H9 (cell line): ENCODE results near the gene PLEKHG7. TPM values are rescaled to one million over a fixed set of nuclear protein-coding genes. Genes with fewer than 3 reads are reported as not detected.

Source experiments
- DNase-seq: peaks from one replicate; pipeline ENCODE4 v3.0.0-alpha.2; 2017
- H2AFZ ChIP-seq: one replicate; pipeline ENCODE4 v1.6.1; 2013; ENCODE audit warnings: mild to moderate bottlenecking, low read length, control low read depth, moderate library complexity
- H2AK5ac ChIP-seq: 2 replicates; pipeline ENCODE4 v1.6.1; 2013; ENCODE audit warnings: low read length, control low read depth, mixed read lengths; ENCODE audit not compliant: insufficient read length
- H2BK120ac ChIP-seq: one replicate; pipeline ENCODE4 v1.6.1; 2013; ENCODE audit warnings: low read depth, mild to moderate bottlenecking, low read length, control low read depth, inconsistent platforms; ENCODE audit not compliant: poor library complexity, severe bottlenecking
- H2BK12ac ChIP-seq: 2 replicates; pipeline ENCODE4 v1.6.1; 2013; ENCODE audit warnings: low read length, control low read depth, mixed read lengths, low read depth; ENCODE audit not compliant: insufficient read length
- H2BK15ac ChIP-seq: 2 replicates; pipeline ENCODE4 v1.6.1; 2013; ENCODE audit warnings: low read depth, low read length, control low read depth
- H2BK20ac ChIP-seq: one replicate; pipeline ENCODE4 v1.6.1; 2013; ENCODE audit warnings: low read depth, mild to moderate bottlenecking, low read length, control low read depth, inconsistent platforms; ENCODE audit not compliant: poor library complexity, severe bottlenecking
- H2BK5ac ChIP-seq: 2 replicates; pipeline ENCODE4 v1.6.1; 2013; ENCODE audit warnings: low read length, control low read depth, mixed read lengths; ENCODE audit not compliant: insufficient read length
- H3K14ac ChIP-seq: 2 replicates; pipeline ENCODE4 v1.6.1; 2013; ENCODE audit warnings: low read length, control low read depth; ENCODE audit not compliant: insufficient read depth
- H3K18ac ChIP-seq: 2 replicates; pipeline ENCODE4 v1.6.1; 2013; ENCODE audit warnings: low read depth, mild to moderate bottlenecking, mixed read lengths, low read length, control low read depth; ENCODE audit not compliant: insufficient read length
- H3K23ac ChIP-seq: 2 replicates; pipeline ENCODE4 v1.6.1; 2013; ENCODE audit warnings: low read length, control low read depth, mixed read lengths, low read depth; ENCODE audit not compliant: insufficient read length
- H3K23me2 ChIP-seq: 2 replicates; pipeline ENCODE4 v1.6.1; 2013; ENCODE audit warnings: low read depth, mild to moderate bottlenecking, mixed read lengths, low read length, control low read depth; ENCODE audit not compliant: insufficient read length, poor library complexity, severe bottlenecking
- H3K27ac ChIP-seq: 2 replicates; pipeline ENCODE4 v1.5.1; 2013; ENCODE audit warnings: low read length, control low read depth, mixed read lengths, low read depth; ENCODE audit not compliant: insufficient read length
- H3K27me3 ChIP-seq: 2 replicates; pipeline ENCODE4 v1.6.1; 2013; ENCODE audit warnings: low read length, control low read depth, inconsistent platforms; ENCODE audit not compliant: insufficient read depth
- H3K4ac ChIP-seq: 2 replicates; pipeline ENCODE4 v1.6.1; 2013; ENCODE audit warnings: low read depth, mild to moderate bottlenecking, control low read depth, inconsistent platforms, low read length, moderate library complexity
- H3K4me1 ChIP-seq: 2 replicates; pipeline ENCODE4 v1.6.1; 2013; ENCODE audit warnings: low read length, control low read depth, inconsistent platforms; ENCODE audit not compliant: insufficient read depth
- H3K4me2 ChIP-seq: 2 replicates; pipeline ENCODE4 v1.6.1; 2013; ENCODE audit warnings: low read length, control low read depth, mixed read lengths; ENCODE audit not compliant: insufficient read length, insufficient read depth
- H3K56ac ChIP-seq: 2 replicates; pipeline ENCODE4 v1.6.1; 2013; ENCODE audit warnings: low read depth, mild to moderate bottlenecking, mixed read lengths, low read length, control low read depth; ENCODE audit not compliant: insufficient read length
- H3K79me1 ChIP-seq: 2 replicates; pipeline ENCODE4 v1.6.1; 2013; ENCODE audit warnings: low read depth, mild to moderate bottlenecking, moderate library complexity, low read length, control low read depth, inconsistent platforms; ENCODE audit not compliant: insufficient read depth, poor library complexity, severe bottlenecking
- H3K79me2 ChIP-seq: 2 replicates; pipeline ENCODE4 v1.6.1; 2013; ENCODE audit warnings: low read length, control low read depth, inconsistent platforms; ENCODE audit not compliant: insufficient read depth
- H3K9ac ChIP-seq: 2 replicates; pipeline ENCODE4 v1.6.1; 2013; ENCODE audit warnings: low read length, control low read depth, mixed read lengths; ENCODE audit not compliant: insufficient read length; ENCODE audit errors: extremely low read depth
- H3K9me3 ChIP-seq: one replicate; pipeline ENCODE4 v1.6.1; 2013; ENCODE audit warnings: low read depth, low read length, inconsistent platforms; ENCODE audit not compliant: control insufficient read depth
- H3T11ph ChIP-seq: one replicate; pipeline ENCODE4 v1.6.1; 2013; ENCODE audit warnings: mild to moderate bottlenecking, low read length, control low read depth, inconsistent platforms
- H4K20me1 ChIP-seq: one replicate; pipeline ENCODE4 v1.6.1; 2013; ENCODE audit not compliant: control insufficient read depth, insufficient read length, insufficient read depth
- H4K5ac ChIP-seq: 2 replicates; pipeline ENCODE4 v1.6.1; 2013; ENCODE audit warnings: low read depth, mild to moderate bottlenecking, mixed read lengths, low read length, control low read depth; ENCODE audit not compliant: insufficient read length
- H4K8ac ChIP-seq: replicated peaks from 2 replicates; pipeline ENCODE4 v1.6.1; 2013; ENCODE audit warnings: low read length, control low read depth, mixed read lengths, low read depth; ENCODE audit not compliant: insufficient read length
- H4K91ac ChIP-seq: 2 replicates; pipeline ENCODE4 v1.6.1; 2013; ENCODE audit warnings: low read depth, mild to moderate bottlenecking, moderate library complexity, mixed read lengths, low read length, control low read depth; ENCODE audit not compliant: insufficient read length
- H3K27ac Mint-ChIP-seq, 3 experiments: 2 replicates in 2 of 3; 3 replicates in 1 of 3; pipeline ENCODE4 v1.8.0; 2020 to 2021; ENCODE audit warnings: mixed read lengths in 3 of 3, mild to moderate bottlenecking in 1 of 3, moderate library complexity in 1 of 3
- H3K27me3 Mint-ChIP-seq: 2 replicates; pipeline ENCODE4 v1.8.0; 2021; ENCODE audit warnings: low read depth, mild to moderate bottlenecking, moderate library complexity, mixed read lengths
- H3K36me3 Mint-ChIP-seq, 3 experiments: 2 replicates in 2 of 3; 3 replicates in 1 of 3; pipeline ENCODE4 v1.8.0; 2020 to 2021; ENCODE audit warnings: low read depth in 3 of 3, mixed read lengths in 3 of 3; ENCODE audit not compliant: insufficient read depth in 1 of 3
- H3K4me1 Mint-ChIP-seq, 2 experiments: 2 replicates each; pipeline ENCODE4 v1.8.0; 2020; ENCODE audit warnings: mixed read lengths in 2 of 2
- H3K4me3 Mint-ChIP-seq, 2 experiments: 2 replicates in 1 of 2; 3 replicates in 1 of 2; pipeline ENCODE4 v1.8.0; 2020 to 2021; ENCODE audit warnings: mild to moderate bottlenecking in 2 of 2, mixed read lengths in 2 of 2, moderate library complexity in 1 of 2
- H3K9me3 Mint-ChIP-seq, 2 experiments: 2 replicates in 1 of 2; 3 replicates in 1 of 2; pipeline ENCODE4 v1.8.0; 2020; ENCODE audit warnings: mild to moderate bottlenecking in 2 of 2, mixed read lengths in 2 of 2, moderate library complexity in 1 of 2
- CTCF ChIP-seq: fragments of 200-600 bp; sonication (generic); conservative IDR thresholded peaks from 3 replicates; pipeline ENCODE4 v1.8.0; 2021; ENCODE audit warnings: antibody characterized with exemption, mild to moderate bottlenecking
- WGBS: extraction: QIAGEN DNeasy Blood & Tissue Kit; methylation state at CpG from one replicate; pipeline ENCODE4 v1.1.7; 2013; ENCODE audit warnings: missing lambda C conversion rate, low lambda C conversion rate, mixed read lengths; ENCODE audit not compliant: insufficient read length; ENCODE audit errors: extremely low coverage; 5-methylcytosine and 5-hydroxymethylcytosine counted together
- total RNA-seq: library from RNA; stranded (reverse); gene quantifications from 2 replicates; pipeline ENCODE4 v1.2.1, GENCODE V29; 2021

PLEKHG7 gene
- total RNA-seq, 1 experiment from 2014 or later = not detected

DNA sequence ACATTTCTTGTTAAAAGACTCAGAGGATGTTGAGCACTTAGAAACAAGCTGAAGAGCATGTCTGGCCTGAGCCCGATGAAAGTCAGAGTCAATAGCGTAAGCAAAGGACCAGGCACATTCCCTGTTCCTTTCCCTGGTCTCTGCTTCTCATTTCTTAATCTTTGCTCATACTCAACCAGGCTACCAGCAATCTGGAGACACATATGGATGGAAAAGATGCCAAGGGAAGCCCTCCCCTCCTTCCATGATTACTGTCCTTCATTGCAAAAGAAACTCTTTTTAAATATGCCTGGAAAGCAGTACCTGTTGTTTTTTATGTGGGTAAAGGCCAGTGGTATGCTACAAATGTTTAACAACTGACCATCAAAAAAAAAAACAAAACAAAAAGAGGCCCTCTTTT, 44.2 kb upstream of the PLEKHG7 start:
- Histone ChIP-seq H4K8ac (no peak overlapping the region), H3K4me2 (no peak overlapping the region), H2BK5ac (no peak overlapping the region), H3K79me2 (no peaks in the 10 kb centered on the region), H3K27ac (no peak overlapping the region), H2BK120ac (no peak overlapping the region), H3K18ac (no peak overlapping the region), H3K9ac (no peak overlapping the region), H3K4me1 (no peaks in the 10 kb centered on the region; the same call in 1 of the 2 replicates), H4K91ac (no peak overlapping the region), H3T11ph (no peak overlapping the region), H3K14ac (no peak overlapping the region), H2BK20ac (no peak overlapping the region), H3K79me1 (no peaks in the 10 kb centered on the region), H2BK15ac (no peak overlapping the region), H4K5ac (no peak overlapping the region), H3K23me2 (no peaks in the 10 kb centered on the region), H3K56ac (no peak overlapping the region), H2AFZ (no peak overlapping the region), H2BK12ac (no peak overlapping the region), H3K4ac (no peak overlapping the region), H3K9me3 (no peaks in the 10 kb centered on the region), H4K20me1 (no peaks in the 10 kb centered on the region), H3K23ac (no peak overlapping the region), H2AK5ac (no peak overlapping the region), H3K27me3 (no peaks in the 10 kb centered on the region)
- Mint-ChIP-seq H3K27me3 (no peaks in the 10 kb centered on the region), H3K9me3 (no peaks in the 10 kb centered on the region), H3K27ac (no peak overlapping the region), H3K4me1 (no peaks in the 10 kb centered on the region), H3K4me3 (no peak overlapping the region), H3K36me3 (no peaks in the 10 kb centered on the region)
- DNase-seq = no peak
- WGBS = no CpG with 5 or more reads among the region's 2 CpGs
- TF ChIP-seq CTCF = no peak
